Esophagus muscularis mucosa (tissue), 4 donors: ENCODE measurements around the gene NCOR2. TPM values are rescaled to one million over a fixed set of nuclear protein-coding genes. Genes with fewer than 3 reads are reported as not detected.

ENCODE experiments used
- DNase-seq: peaks from one replicate; pipeline ENCODE4 v3.0.0-alpha.2; 2017; ENCODE audit errors: extremely low spot score
- H3K27ac ChIP-seq, 4 donors: fragments of 200-600 bp; sonication (generic); replicated peaks in 1 of 4; 1 replicate in 3 of 4; 2 replicates in 1 of 4; pipeline ENCODE4 v1.5.1; 2016 to 2019; ENCODE audit warnings: mild to moderate bottlenecking in 1 of 4
- H3K27me3 ChIP-seq, 4 donors: fragments of 200-600 bp; sonication (generic); one replicate each; pipeline versions ENCODE4 v1.5.1 to v1.6.0; 2016 to 2019
- H3K36me3 ChIP-seq, 4 donors: fragments of 200-600 bp; sonication (generic); one replicate each; pipeline ENCODE4 v1.5.1; 2016 to 2019
- H3K4me1 ChIP-seq, 4 donors: fragments of 200-600 bp; sonication (generic); one replicate each; pipeline ENCODE4 v1.5.1; 2016 to 2019
- H3K4me3 ChIP-seq, 4 donors: fragments of 200-600 bp; sonication (generic); 1 replicate in 2 of 4; 2 replicates in 2 of 4; pipeline ENCODE4 v1.5.1; 2016 to 2019; ENCODE audit warnings: mild to moderate bottlenecking in 4 of 4, moderate library complexity in 1 of 4
- H3K9me3 ChIP-seq, 4 donors: fragments of 200-600 bp; sonication (generic); 1 replicate in 3 of 4; 2 replicates in 1 of 4; pipeline ENCODE4 v1.5.1; 2016 to 2019
- CTCF ChIP-seq, 3 experiments: fragments of 200-600 bp in 2 of 3; fragments of 450-650 bp in 1 of 3; sonication (generic) in 2 of 3; IDR thresholded peaks; one replicate each; pipeline ENCODE4 v1.5.1; 2017 to 2019; ENCODE audit warnings: antibody characterized with exemption in 3 of 3, mild to moderate bottlenecking in 2 of 3, moderate library complexity in 1 of 3
- EP300 ChIP-seq: sonication (generic); formaldehyde crosslinking; IDR thresholded peaks from one replicate; pipeline ENCODE4 v1.6.1; 2017; ENCODE audit warnings: antibody characterized with exemption
- POLR2A ChIP-seq: fragments of 450-650 bp; IDR thresholded peaks from one replicate; pipeline ENCODE4 v1.6.1; 2017; ENCODE audit warnings: antibody characterized with exemption, moderate library complexity, mild to moderate bottlenecking, low read depth
- POLR2AphosphoS5 ChIP-seq, 2 donors: sonication (generic); formaldehyde crosslinking; IDR thresholded peaks; one replicate each; pipeline ENCODE4 v1.6.1; 2017; ENCODE audit warnings: antibody characterized with exemption in 2 of 2
- WGBS: methylation state at CpG from one replicate; pipeline ENCODE4 v1.1.5; 2018; 5-methylcytosine and 5-hydroxymethylcytosine counted together
- intact Hi-C: fragments of 100-400 bp; cut with DNase I; formaldehyde crosslinking; loops from one replicate; pipeline ENCODE4 v1.15.1; 2023
- total RNA-seq, 4 donors: library from RNA; depleted of rRNA; stranded (reverse); fragments of >200 nt; gene quantifications; one replicate each; pipeline versions ENCODE4 v1.1.0 to v1.2.1, GENCODE V29; 2016

Gene NCOR2
- total RNA-seq, 4 donors from 2014 or later: 107 to 188 (median 131) TPM

DNA sequence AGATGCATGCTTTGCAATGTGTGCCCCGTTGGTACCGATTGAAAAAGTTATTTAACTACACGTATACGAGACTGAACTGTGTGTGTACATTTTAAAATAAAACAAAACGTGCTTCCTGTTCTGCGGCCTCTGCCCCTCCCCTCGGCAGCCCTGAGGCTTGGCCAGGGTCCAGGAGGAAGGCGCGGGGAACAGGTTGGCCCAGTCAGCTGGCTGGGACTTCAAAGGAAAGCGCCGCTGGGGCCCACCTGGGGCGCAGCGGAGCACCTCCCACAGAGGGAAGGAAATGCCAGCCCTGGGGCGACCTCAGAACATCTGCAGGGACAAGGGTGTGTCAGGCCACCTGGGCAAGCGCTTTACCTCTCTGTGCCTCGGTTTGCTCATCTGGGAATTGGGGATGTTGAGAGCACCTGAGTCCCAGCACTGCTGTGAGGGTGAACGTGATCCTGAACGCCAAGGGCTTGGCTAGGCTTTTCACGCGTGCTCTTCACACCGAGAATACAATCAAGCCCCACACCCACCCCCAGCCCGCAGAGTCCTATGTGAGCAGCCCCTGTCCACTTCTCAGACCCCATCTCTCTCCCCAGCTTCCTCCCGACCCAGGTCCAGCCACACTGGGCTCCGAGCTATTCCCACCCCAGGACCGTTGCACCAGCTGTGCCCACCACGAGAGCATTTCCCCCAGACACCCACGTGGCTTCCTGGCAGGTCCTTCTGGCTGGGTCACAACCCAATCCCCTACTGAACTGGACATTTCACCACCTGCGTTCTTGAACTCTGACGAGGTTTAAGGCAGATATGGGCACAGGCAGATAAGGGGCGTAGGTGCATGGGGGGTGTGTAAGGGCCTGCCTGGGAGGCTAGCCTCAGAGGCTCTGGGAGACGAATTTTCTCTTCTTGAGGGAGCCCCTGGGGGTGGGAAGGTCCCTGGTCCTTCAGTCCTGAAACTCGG lies 41.9 kb upstream of the NCOR2 start:
- Histone ChIP-seq H3K36me3 (no peaks in the 10 kb centered on the region), H3K27me3 (no peaks in the 10 kb centered on the region), H3K4me1 (peaks cover 16 to 36% (median 25%) of the 10 kb centered on the region in 4 donors), H3K4me3 (peak overlapping the region in 2 of 4 donors; percentile 3 to 17), H3K27ac (peak overlapping the region; percentile 33 to 54 (median 43)), H3K9me3 (peaks cover 0 to 7% (median 0%) of the 10 kb centered on the region in 4 donors)
- WGBS: 19% methylated on average over 20 of the region's 32 CpGs
- intact Hi-C loops: no loop called here
- TF ChIP-seq CTCF (IDR thresholded peaks at IDR 0.05) (no peak), POLR2AphosphoS5 (IDR thresholded peaks at IDR 0.05) (peak; percentile 64 to 72)
- no peak for DNase-seq

DNA sequence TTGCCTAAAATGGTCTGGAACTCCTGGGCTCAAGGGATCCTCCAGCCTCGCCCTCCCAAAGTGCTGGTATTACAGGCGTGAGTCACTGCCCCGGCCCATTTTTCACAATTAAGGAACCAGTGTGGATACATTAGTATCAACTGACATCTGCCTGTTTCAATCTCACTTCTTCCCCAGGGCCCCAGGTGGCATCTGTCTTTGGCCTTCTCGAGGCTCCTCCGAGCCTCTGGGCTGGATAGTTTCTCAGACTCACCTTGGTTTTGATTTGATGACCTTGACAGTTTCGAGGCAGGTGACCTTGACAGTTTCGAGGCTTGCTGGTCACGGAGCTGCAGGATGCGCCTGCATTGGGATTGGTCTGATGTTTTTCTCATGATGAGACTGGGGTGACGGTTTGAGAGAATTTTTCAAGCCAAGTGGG lies 41.0 kb upstream of the NCOR2 start:
- no peak for TF ChIP-seq CTCF (IDR thresholded peaks at IDR 0.05)
- no peak for TF ChIP-seq POLR2AphosphoS5 (IDR thresholded peaks at IDR 0.05)
- no peak for TF ChIP-seq EP300
- TF ChIP-seq POLR2A: no peak
- H3K9me3 ChIP-seq: peaks cover 0 to 7% (median 0%) of the 10 kb centered on the region in 4 donors
- WGBS: 68% methylated on average over 10 of the region's 10 CpGs
- intact Hi-C loops: no loop called here
- H3K27ac ChIP-seq: peak overlapping the region; percentile 20 to 54 (median 40)
- DNase-seq: no peak
- peak overlapping the region in 2 of 4 donors; percentile 3 to 17 for H3K4me3 ChIP-seq
- H3K27me3 ChIP-seq: no peaks in the 10 kb centered on the region
- no peaks in the 10 kb centered on the region for H3K36me3 ChIP-seq
- peaks cover 16 to 34% (median 23%) of the 10 kb centered on the region in 4 donors for H3K4me1 ChIP-seq

- intact Hi-C loops: no loop called here
- TF ChIP-seq POLR2A (no peak), POLR2AphosphoS5 (IDR thresholded peaks at IDR 0.05) (no peak), CTCF (IDR thresholded peaks at IDR 0.05) (no peak), EP300 (no peak)
- Histone ChIP-seq H3K4me1 (peaks cover 16 to 28% (median 22%) of the 10 kb centered on the region in 4 donors), H3K36me3 (no peaks in the 10 kb centered on the region), H3K27ac (peak overlapping the region in 2 of 4 donors; percentile 20 to 46), H3K4me3 (no peak overlapping the region), H3K9me3 (peaks cover 0 to 7% (median 0%) of the 10 kb centered on the region in 4 donors), H3K27me3 (no peaks in the 10 kb centered on the region)
- 91% methylated on average over 23 of the region's 23 CpGs for WGBS
- DNase-seq: no peak
Observed at GRCh38 chr12:124607681-124608425, 40.4 kb upstream of the NCOR2 start.

DNA sequence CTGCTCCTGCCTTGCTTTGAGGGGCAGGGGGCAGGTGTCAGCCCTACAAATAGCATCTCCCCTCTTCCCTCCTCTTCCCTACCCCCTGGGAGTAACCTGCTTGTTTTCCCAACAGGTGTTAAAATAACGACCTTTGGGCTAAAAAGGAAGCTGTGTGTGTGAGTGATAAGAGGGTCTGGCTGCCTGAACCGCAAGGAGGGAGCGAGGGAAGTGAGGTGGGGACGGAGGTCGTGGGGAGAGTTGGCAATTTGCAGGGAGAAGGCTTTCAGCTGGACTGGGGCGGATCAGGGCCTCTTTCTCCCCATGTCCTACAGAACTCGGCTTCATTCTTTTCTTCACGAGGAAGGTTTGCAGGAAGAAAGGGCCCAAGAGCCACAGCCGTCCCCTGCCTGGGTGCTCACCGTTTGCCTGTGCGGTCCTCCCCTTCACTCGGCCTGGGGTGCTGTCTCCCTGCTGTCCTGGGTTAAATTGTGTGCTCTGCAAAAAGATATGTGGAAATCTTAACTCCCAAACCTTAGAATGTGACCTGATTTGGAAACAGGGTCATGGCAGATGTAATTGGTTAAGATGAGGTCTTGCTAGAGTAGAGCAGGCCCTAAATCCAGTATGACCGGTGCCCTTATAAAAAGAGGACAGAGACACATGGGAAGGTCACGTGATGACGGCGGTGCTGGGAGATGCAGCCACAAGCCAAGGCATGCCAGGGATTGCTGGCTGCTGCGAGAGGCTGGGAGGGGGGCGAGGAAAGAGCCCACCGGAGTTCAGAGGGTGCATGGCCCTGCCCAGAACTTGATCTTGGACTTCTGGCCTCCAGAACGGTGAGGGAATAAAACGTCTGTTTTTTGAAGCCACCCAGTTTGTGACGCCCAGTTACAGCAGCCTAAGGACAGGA lies 38.7 kb upstream of the NCOR2 start:
- Histone ChIP-seq H3K4me3 (no peak overlapping the region), H3K36me3 (no peaks in the 10 kb centered on the region), H3K9me3 (peaks cover 0 to 7% (median 0%) of the 10 kb centered on the region in 4 donors), H3K27me3 (no peaks in the 10 kb centered on the region), H3K4me1 (peaks cover 16 to 24% (median 22%) of the 10 kb centered on the region in 4 donors), H3K27ac (no peak overlapping the region)
- intact Hi-C loops: no loop called here
- 87% methylated on average over 21 of the region's 22 CpGs for WGBS
- DNase-seq: no peak
- TF ChIP-seq POLR2AphosphoS5 (IDR thresholded peaks at IDR 0.05): no peak
- no peak for TF ChIP-seq EP300
- no peak for TF ChIP-seq CTCF (IDR thresholded peaks at IDR 0.05)
- TF ChIP-seq POLR2A: no peak
